Stimulated activated naive CD4-positive, alpha-beta T cell (primary cell): ENCODE results near the gene CTPS2.

Experiments used
- DNase-seq, 6 experiments: peaks; one replicate each; lab custom pipeline; 2025; lab: John Stamatoyannopoulos, UW

CTPS2 gene

DNA sequence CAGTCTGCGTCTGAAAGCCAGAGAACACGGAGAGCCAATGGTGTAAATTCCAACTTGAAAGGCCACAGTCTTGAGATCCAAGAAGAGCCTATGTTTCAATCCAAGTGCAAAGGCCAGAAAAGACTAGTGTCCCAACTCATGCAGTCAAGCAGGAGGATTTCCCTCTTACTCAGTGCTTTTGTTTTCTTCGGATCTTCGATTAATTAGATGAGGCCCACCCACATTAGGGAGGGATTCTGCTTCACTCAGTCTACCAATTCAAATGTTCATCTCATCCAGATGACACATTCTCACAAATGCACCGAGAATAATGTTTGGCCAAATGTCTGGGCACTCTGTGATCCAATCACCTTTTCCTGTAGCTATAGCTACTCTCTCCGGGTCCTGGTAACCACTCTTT lies 154.0 kb downstream of the CTPS2 start:
- DNase-seq = no peak

DNA sequence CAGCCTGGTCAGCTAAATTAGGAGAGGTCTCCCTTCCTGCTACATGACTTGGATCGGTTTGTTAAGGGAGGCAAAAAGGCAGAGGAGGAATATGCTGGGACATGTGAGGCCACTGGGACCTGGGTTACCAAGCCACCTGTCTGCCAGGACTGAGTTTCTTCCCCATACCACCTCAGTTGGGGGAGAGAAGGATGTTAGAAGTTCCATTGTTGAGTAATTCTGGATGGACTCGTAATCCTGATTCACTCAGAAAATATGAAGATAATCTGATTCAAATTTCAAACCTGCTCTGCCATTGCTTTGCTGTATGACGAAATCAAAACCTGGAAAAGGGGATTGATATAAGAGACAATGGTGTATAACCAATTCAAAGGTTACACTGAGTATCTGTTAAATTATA lies 159.9 kb downstream of the CTPS2 start:
- no peak for DNase-seq

- no peak for DNase-seq
Observed at GRCh38 chrX:16547644-16548043, 164.8 kb downstream of the CTPS2 start.

GRCh38 chrX:16544969-16545368 lies 167.5 kb downstream of the CTPS2 start:
- DNase-seq = no peak
